ENCODE measurements around the gene OR3A3. TPM values are rescaled to one million over a fixed set of nuclear protein-coding genes. Genes with fewer than 3 reads are reported as not detected.

Gene OR3A3
- total RNA-seq, 1 experiment from 2014 or later = not detected

DNA sequence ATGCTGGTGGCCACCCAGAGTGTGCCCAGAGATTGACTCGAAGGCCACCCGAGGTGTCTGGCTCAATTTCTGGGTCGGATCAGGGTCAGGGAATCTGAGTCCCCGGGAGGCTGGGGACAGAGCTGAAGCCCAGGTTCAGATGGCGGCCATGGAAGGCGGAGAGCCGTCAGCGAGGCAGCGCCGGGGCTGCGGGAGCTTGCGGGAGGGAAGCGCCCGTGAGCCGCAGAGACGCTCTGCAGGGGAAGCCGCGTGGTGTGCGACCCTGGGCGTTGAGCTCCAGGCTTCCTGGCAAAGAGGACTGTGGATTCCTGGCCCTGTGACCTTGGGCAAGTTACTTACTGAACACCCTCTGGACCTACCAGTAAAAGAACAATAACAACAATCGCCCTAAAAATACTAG lies 61.0 kb downstream of the OR3A3 start:
- no peak for DNase-seq (ENCODE audit: low read depth)

Other genes with a start within 250 kb of the OR3A3 start
- not detected in 2 replicates for gene OR1A2, start 213.9 kb upstream of the OR3A3 start, total RNA-seq (2014; rRNA removed; shearing (Covaris generic))
- not detected in 2 replicates for gene OR1A1, start 203.7 kb upstream of the OR3A3 start, total RNA-seq (2014; rRNA removed; shearing (Covaris generic))
- not detected in 2 replicates for gene OR3A1, start 113.0 kb upstream of the OR3A3 start, total RNA-seq (2014; rRNA removed; shearing (Covaris generic))
- not detected in 2 replicates for gene OR3A2, start 25.1 kb upstream of the OR3A3 start, total RNA-seq (2014; rRNA removed; shearing (Covaris generic))
- gene OR1E1, start 13.0 kb upstream of the OR3A3 start, total RNA-seq (2014; rRNA removed; shearing (Covaris generic)) = not detected in 2 replicates
- gene OR1E2, start 22.5 kb downstream of the OR3A3 start, total RNA-seq (2014; rRNA removed; shearing (Covaris generic)) = not detected in 2 replicates
- not detected in 2 replicates for gene SPATA22, start 60.4 kb downstream of the OR3A3 start, total RNA-seq (2014; rRNA removed; shearing (Covaris generic))
- 0.10 and 1.2 TPM in 2 replicates for gene ASPA, start 64.6 kb downstream of the OR3A3 start, total RNA-seq (2014; rRNA removed; shearing (Covaris generic))
- under 0.01 and 0.10 TPM in 2 replicates for gene TRPV3, start 146.4 kb downstream of the OR3A3 start, total RNA-seq (2014; rRNA removed; shearing (Covaris generic))
- gene TRPV1, start 198.0 kb downstream of the OR3A3 start, total RNA-seq (2014; rRNA removed; shearing (Covaris generic)) = 0.72 and 0.78 TPM in 2 replicates
- gene SHPK, start 224.9 kb downstream of the OR3A3 start, total RNA-seq (2014; rRNA removed; shearing (Covaris generic)) = 9.2 and 11.3 TPM in 2 replicates
- 9.9 and 10.3 TPM in 2 replicates for gene CTNS, start 225.4 kb downstream of the OR3A3 start, total RNA-seq (2014; rRNA removed; shearing (Covaris generic))